Natural killer cell (primary cell): ENCODE data around the gene NOXA1. TPM values are rescaled to one million over a fixed set of nuclear protein-coding genes. Genes with fewer than 3 reads are reported as not detected.

ENCODE experiments used
- ATAC-seq, 3 donors: fragments of 150-1000 bp in 2 of 3; fragments of 200-7000 bp in 1 of 3; cut with Tn5 transposase; 1 replicate in 1 of 3; 2 replicates in 2 of 3; pipeline ENCODE4 v1.10.0; 2021; ENCODE audit warnings: mild to moderate bottlenecking in 2 of 3, moderate library complexity in 2 of 3
- DNase-seq, 2 donors: peaks; one replicate each; pipeline versions ENCODE4 v3.0.0 to v3.0.0-alpha.2; 2013 to 2021; ENCODE audit warnings: mixed read lengths in 1 of 2
- H3K27ac ChIP-seq: one replicate; pipeline ENCODE4 v1.5.1; 2013; ENCODE audit warnings: mild to moderate bottlenecking, low read length
- H3K27me3 ChIP-seq: one replicate; pipeline ENCODE4 v1.6.1; 2013; ENCODE audit warnings: low read length; ENCODE audit not compliant: control insufficient read depth, insufficient read depth
- H3K36me3 ChIP-seq: one replicate; pipeline ENCODE4 v1.6.1; 2013; ENCODE audit warnings: low read length; ENCODE audit not compliant: control insufficient read depth, insufficient read depth
- H3K4me1 ChIP-seq: one replicate; pipeline ENCODE4 v1.6.1; 2013; ENCODE audit warnings: low read length; ENCODE audit not compliant: control insufficient read depth, insufficient read depth
- H3K4me3 ChIP-seq: one replicate; pipeline ENCODE4 v1.5.1; 2013; ENCODE audit warnings: low read length
- H3K9me3 ChIP-seq: one replicate; pipeline ENCODE4 v1.6.1; 2013; ENCODE audit warnings: low read length; ENCODE audit not compliant: control insufficient read depth, insufficient read depth
- H3K27ac Mint-ChIP-seq, 2 donors: one replicate each; pipeline ENCODE4 v1.8.0; 2022; ENCODE audit warnings: mild to moderate bottlenecking in 2 of 2, mixed read lengths in 2 of 2, moderate library complexity in 1 of 2
- H3K27me3 Mint-ChIP-seq, 2 donors: one replicate each; pipeline ENCODE4 v1.8.0; 2022; ENCODE audit warnings: low read depth in 2 of 2, mixed read lengths in 2 of 2
- H3K36me3 Mint-ChIP-seq: one replicate; pipeline ENCODE4 v1.8.0; 2022; ENCODE audit warnings: mixed read lengths
- H3K4me1 Mint-ChIP-seq, 2 donors: one replicate each; pipeline ENCODE4 v1.8.0; 2022; ENCODE audit warnings: mixed read lengths in 2 of 2
- H3K4me3 Mint-ChIP-seq: one replicate; pipeline ENCODE4 v1.8.0; 2022; ENCODE audit warnings: mild to moderate bottlenecking, moderate library complexity, mixed read lengths
- H3K9me3 Mint-ChIP-seq, 2 donors: one replicate each; pipeline ENCODE4 v1.8.0; 2022; ENCODE audit warnings: mixed read lengths in 2 of 2
- WGBS: methylation state at CpG from one replicate; pipeline ENCODE4 v1.1.7; 2013; ENCODE audit warnings: missing lambda C conversion rate; ENCODE audit not compliant: insufficient coverage; 5-methylcytosine and 5-hydroxymethylcytosine counted together
- intact Hi-C: fragments of 100-400 bp; cut with micrococcal nuclease; formaldehyde crosslinking; loops from one replicate; pipeline ENCODE4 v1.14.2; 2022
- total RNA-seq, 4 donors: library from RNA; stranded (reverse); fragments of 120-200 nt in 1 of 4; gene quantifications; one replicate each; pipeline versions ENCODE4 v1.2.3 to v1.2.4, GENCODE V29; 2013 to 2022
- TF ChIP-seq, protein P1 (sequence below): fragments of 200-600 bp; IDR thresholded peaks from one replicate; pipeline ENCODE4 v1.8.0; 2022; ENCODE audit warnings: antibody characterized with exemption

The NOXA1 gene
- total RNA-seq, 3 donors from 2014 or later (not counting 1 experiment from before 2014, with no cell fraction given), result 4.7 to 10.0 (median 7.7) TPM

DNA sequence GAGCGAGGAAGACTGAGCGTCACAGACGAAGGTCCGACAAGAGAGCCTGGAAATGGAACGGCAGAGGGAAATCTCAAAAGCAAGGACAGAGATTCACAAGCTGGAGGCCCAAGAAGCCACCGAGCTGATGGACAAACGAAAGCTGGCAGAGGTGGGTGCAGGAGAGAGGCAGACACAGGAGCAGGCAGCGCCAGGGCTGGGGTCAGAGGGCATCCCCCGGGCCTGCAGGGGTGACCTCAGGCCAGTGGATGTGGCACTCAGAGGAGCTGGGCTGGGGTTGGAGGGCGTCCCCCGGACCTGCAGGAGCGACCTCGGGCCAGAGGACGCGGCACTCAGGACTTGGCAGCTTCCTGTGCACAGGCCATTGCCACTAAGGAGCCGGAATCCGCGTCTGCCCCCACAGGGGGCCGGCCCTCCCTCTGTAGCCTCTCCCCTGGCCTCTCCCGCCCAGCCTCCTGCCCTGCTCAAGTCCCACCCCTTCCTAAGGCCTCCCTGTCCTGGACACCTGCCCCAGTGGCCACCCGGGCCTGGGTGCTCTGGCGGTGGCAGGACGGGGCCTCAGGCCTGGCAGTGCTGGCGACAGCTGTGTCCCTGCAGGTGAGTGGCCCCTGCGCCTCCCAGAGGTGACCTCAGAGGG lies 40.6 kb upstream of the NOXA1 start:
- Histone ChIP-seq H3K4me3 (no peak overlapping the region), H3K27ac (no peak overlapping the region), H3K4me1 (peaks cover 8% of the 10 kb centered on the region), H3K36me3 (no peaks in the 10 kb centered on the region), H3K27me3 (no peaks in the 10 kb centered on the region), H3K9me3 (no peaks in the 10 kb centered on the region)
- no peaks in the 10 kb centered on the region for H3K9me3 Mint-ChIP-seq
- H3K27me3 Mint-ChIP-seq, result no peaks in the 10 kb centered on the region
- TF ChIP-seq, protein P1, sequence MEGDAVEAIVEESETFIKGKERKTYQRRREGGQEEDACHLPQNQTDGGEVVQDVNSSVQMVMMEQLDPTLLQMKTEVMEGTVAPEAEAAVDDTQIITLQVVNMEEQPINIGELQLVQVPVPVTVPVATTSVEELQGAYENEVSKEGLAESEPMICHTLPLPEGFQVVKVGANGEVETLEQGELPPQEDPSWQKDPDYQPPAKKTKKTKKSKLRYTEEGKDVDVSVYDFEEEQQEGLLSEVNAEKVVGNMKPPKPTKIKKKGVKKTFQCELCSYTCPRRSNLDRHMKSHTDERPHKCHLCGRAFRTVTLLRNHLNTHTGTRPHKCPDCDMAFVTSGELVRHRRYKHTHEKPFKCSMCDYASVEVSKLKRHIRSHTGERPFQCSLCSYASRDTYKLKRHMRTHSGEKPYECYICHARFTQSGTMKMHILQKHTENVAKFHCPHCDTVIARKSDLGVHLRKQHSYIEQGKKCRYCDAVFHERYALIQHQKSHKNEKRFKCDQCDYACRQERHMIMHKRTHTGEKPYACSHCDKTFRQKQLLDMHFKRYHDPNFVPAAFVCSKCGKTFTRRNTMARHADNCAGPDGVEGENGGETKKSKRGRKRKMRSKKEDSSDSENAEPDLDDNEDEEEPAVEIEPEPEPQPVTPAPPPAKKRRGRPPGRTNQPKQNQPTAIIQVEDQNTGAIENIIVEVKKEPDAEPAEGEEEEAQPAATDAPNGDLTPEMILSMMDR, result no peak
- no peak overlapping the region for H3K27ac Mint-ChIP-seq
- no peak overlapping the region for H3K4me3 Mint-ChIP-seq
- no peak for DNase-seq
- ATAC-seq, result no peak
- H3K4me1 Mint-ChIP-seq, result peaks cover 0 to 12% of the 10 kb centered on the region in 2 donors
- WGBS, result 92% methylated on average over 25 of the region's 25 CpGs
- no peaks in the 10 kb centered on the region for H3K36me3 Mint-ChIP-seq
- intact Hi-C loops, result no loop called here

DNA sequence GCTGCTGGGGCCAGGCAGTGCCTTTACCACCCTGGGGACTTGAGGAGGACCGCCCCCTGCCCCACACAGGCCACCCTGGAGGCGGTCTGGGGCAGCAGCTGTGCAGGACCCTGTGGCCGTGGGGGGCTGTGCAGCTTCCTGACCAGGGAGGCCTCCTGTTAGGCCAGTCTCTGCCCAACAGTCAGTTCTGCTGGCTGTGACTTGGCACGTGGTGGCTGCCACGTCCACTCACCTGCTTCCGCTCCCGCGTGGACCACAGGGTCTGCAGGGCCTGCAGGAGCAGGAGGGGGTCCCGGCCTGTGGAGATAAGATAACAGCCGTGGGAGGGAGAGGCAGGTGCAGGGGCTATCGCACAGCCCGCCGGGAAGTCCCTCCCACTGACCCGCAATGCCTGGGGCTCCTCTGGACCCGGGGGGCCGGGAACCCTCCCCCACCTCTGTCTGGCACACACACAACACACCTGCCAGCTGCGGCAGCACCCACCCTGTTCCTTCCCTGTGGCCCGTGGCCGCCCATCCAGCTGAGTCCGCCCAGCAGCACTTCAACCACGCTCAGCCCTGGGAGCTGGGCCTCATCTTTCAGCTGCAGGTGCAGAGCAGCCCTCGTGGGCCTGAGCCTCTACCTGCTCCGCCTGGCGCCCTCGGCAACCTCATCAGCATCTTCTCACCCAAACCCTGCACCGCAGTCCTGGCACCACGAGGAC lies 40.0 kb upstream of the NOXA1 start:
- no peaks in the 10 kb centered on the region for H3K27me3 ChIP-seq
- no peak overlapping the region for H3K4me3 ChIP-seq
- Mint-ChIP-seq H3K36me3 (no peaks in the 10 kb centered on the region), H3K4me1 (peaks cover 0 to 15% of the 10 kb centered on the region in 2 donors), H3K4me3 (no peak overlapping the region), H3K9me3 (no peaks in the 10 kb centered on the region), H3K27ac (no peak overlapping the region), H3K27me3 (no peaks in the 10 kb centered on the region)
- intact Hi-C loops, result no loop called here
- H3K9me3 ChIP-seq, result no peaks in the 10 kb centered on the region
- WGBS, result 61% methylated on average over 27 of the region's 27 CpGs
- H3K4me1 ChIP-seq, result peaks cover 15% of the 10 kb centered on the region
- H3K36me3 ChIP-seq, result no peaks in the 10 kb centered on the region
- no peak overlapping the region for H3K27ac ChIP-seq
- no peak for DNase-seq
- TF ChIP-seq, protein P1, result no peak
- no peak for ATAC-seq

DNA sequence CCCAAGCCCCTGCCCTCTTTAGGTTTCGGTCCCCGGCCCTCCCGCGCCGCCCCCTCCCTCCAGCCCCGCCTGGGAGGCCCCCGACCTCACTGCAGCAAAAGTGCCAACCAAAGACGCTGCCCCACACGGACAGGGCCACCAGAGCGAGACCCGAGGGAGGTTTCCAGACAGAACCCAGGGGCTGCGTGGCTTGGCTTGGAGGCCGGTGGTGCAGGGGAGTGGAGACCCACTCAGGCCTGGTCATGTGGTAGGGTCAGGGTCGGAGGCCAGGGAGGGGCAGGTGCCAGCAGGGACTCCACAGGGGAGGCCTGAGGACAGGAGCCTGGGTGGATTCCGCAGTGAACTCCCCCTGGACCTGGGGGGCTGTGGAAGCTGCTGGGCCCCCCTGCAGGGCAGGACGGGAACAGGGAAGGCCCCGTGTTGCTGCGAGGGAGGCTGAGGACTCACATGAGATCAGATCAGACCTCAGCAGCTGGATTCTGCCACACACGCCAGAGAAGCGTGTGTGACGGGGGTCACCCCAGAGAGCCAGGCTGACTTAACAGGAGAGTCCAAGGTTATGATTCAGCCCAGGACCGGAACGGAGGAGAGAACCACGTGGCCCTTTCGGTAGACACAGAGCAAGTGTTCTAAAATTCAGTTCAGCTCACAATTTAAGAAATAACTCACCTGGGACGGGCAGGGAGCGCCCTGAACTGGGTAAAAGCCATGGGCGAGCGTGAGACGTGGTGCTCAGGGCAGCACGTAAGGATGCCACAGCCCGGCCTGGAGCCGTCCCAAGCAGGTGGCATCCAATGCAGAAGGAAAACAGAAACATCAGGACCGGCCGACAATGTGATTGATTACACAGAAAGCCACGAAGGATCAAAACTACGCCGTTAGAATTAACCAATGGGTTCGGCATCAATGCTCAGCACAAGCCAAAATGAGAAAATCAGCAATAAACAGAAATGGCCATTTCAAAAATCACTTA lies 39.1 kb upstream of the NOXA1 start:
- H3K27me3 ChIP-seq, result no peaks in the 10 kb centered on the region
- Mint-ChIP-seq H3K27me3 (no peaks in the 10 kb centered on the region), H3K27ac (no peak overlapping the region), H3K4me1 (peaks cover 0 to 15% of the 10 kb centered on the region in 2 donors), H3K4me3 (no peak overlapping the region), H3K9me3 (no peaks in the 10 kb centered on the region), H3K36me3 (no peaks in the 10 kb centered on the region)
- H3K4me1 ChIP-seq, result peaks cover 17% of the 10 kb centered on the region
- H3K27ac ChIP-seq, result no peak overlapping the region
- TF ChIP-seq, protein P1, result no peak
- no peaks in the 10 kb centered on the region for H3K36me3 ChIP-seq
- WGBS, result 94% methylated on average over 39 of the region's 39 CpGs
- H3K4me3 ChIP-seq, result no peak overlapping the region
- intact Hi-C loops, result no loop called here
- H3K9me3 ChIP-seq, result no peaks in the 10 kb centered on the region
- no peak for ATAC-seq
- DNase-seq, result no peak
